GM21723 (cell line): ENCODE measurements around the gene PCDHA8.
"Not testable (repeated sequence)": the region's sequence is repeated elsewhere in the genome, so short reads cannot be mapped to it uniquely, and the experiment has no call there.

Source experiments
- ATAC-seq: cut with Tn5 transposase; IDR thresholded peaks from one replicate; pipeline ENCODE4 v1.9.1; 2021; ENCODE audit warnings: mild to moderate bottlenecking, moderate library complexity; ENCODE audit not compliant: unreplicated experiment

The PCDHA8 gene

GRCh38 chr5:140869555-140869886, 28.5 kb downstream of the PCDHA8 start:
- ATAC-seq: no peak

- no peak for ATAC-seq
These were observed 29.5 kb downstream of the PCDHA8 start for GRCh38 chr5:140870221-140871201.

- ATAC-seq: no peak
These were observed 34.4 kb downstream of the PCDHA8 start, which contains the start of gene PCDHA12 for GRCh38 chr5:140875085-140876065. Gene PCDHA12 (plus strand): TSS chr5:140875308. CDS start chr5:140875473, 165 bp downstream.

GRCh38 chr5:140876541-140877261, 35.7 kb downstream of the PCDHA8 start:
- not testable (repeated sequence) for ATAC-seq

GRCh38 chr5:140877262-140877581, 36.2 kb downstream of the PCDHA8 start:
- no peak for ATAC-seq

- no peak for ATAC-seq
These were observed 41.1 kb downstream of the PCDHA8 start, which contains the start of gene PCDHA13 for GRCh38 chr5:140881889-140882590. Gene PCDHA13 (plus strand): TSS chr5:140882124. CDS start chr5:140882269, 145 bp downstream.

GRCh38 chr5:140882591-140882899, 41.6 kb downstream of the PCDHA8 start:
- ATAC-seq: no peak

GRCh38 chr5:140883373-140883772, 42.4 kb downstream of the PCDHA8 start:
- no peak for ATAC-seq

GRCh38 chr5:140883927-140884697, 43.1 kb downstream of the PCDHA8 start:
- ATAC-seq: no peak
